Progenitor cell of endocrine pancreas (in vitro differentiated cells): ENCODE measurements around the gene ZNF175. TPM values are rescaled to one million over a fixed set of nuclear protein-coding genes. Genes with fewer than 3 reads are reported as not detected.

Experiments used
- DNase-seq: peaks from one replicate; pipeline ENCODE4 v3.0.0; 2021; ENCODE audit warnings: low spot score; ENCODE audit not compliant: unreplicated experiment
- H3K27ac Mint-ChIP-seq: 2 replicates; pipeline ENCODE4 v1.8.0; 2021; ENCODE audit warnings: mild to moderate bottlenecking, moderate library complexity, mixed read lengths
- H3K27me3 Mint-ChIP-seq: 2 replicates; pipeline ENCODE4 v1.8.0; 2021; ENCODE audit warnings: mixed read lengths
- H3K36me3 Mint-ChIP-seq: 2 replicates; pipeline ENCODE4 v1.8.0; 2022; ENCODE audit warnings: mixed read lengths; ENCODE audit not compliant: insufficient read depth
- H3K4me1 Mint-ChIP-seq: 2 replicates; pipeline ENCODE4 v1.8.0; 2021; ENCODE audit warnings: low read depth, mixed read lengths
- H3K4me3 Mint-ChIP-seq: 2 replicates; pipeline ENCODE4 v1.8.0; 2021; ENCODE audit warnings: low read depth, mild to moderate bottlenecking, moderate library complexity, mixed read lengths
- H3K9me3 Mint-ChIP-seq: 2 replicates; pipeline ENCODE4 v1.8.0; 2021; ENCODE audit warnings: low read depth, mixed read lengths
- CTCF ChIP-seq: fragments of 200-600 bp; sonication (generic); IDR thresholded peaks from one replicate; pipeline ENCODE4 v1.5.0; 2021; ENCODE audit warnings: antibody characterized with exemption, mild to moderate bottlenecking; ENCODE audit not compliant: unreplicated experiment
- total RNA-seq: library from RNA; stranded (reverse); gene quantifications from 2 replicates; pipeline ENCODE4 v1.2.1, GENCODE V29; 2021

ZNF175 gene
- total RNA-seq, 1 donor from 2014 or later: 14.9 TPM

- H3K4me1 Mint-ChIP-seq: peaks cover 2% of the 10 kb centered on the region
- no peaks in the 10 kb centered on the region for H3K36me3 Mint-ChIP-seq
- no peak overlapping the region for H3K27ac Mint-ChIP-seq
- H3K27me3 Mint-ChIP-seq: peaks cover 48% of the 10 kb centered on the region
- no peak for DNase-seq
- H3K9me3 Mint-ChIP-seq: no peaks in the 10 kb centered on the region
- TF ChIP-seq CTCF: no peak
- no peak overlapping the region for H3K4me3 Mint-ChIP-seq
These were observed 6.3 kb upstream of the ZNF175 start for GRCh38 chr19:51564791-51565190.

GRCh38 chr19:51565583-51565982 is 5.5 kb upstream of the ZNF175 start:
- Mint-ChIP-seq H3K9me3 (no peaks in the 10 kb centered on the region), H3K27ac (no peak overlapping the region), H3K36me3 (no peaks in the 10 kb centered on the region), H3K4me1 (peaks cover 3% of the 10 kb centered on the region), H3K4me3 (no peak overlapping the region), H3K27me3 (peaks cover 45% of the 10 kb centered on the region)
- no peak for DNase-seq
- no peak for TF ChIP-seq CTCF

GRCh38 chr19:51566489-51567100 is 4.5 kb upstream of the ZNF175 start:
- Mint-ChIP-seq H3K27me3 (peaks cover 37% of the 10 kb centered on the region), H3K27ac (no peak overlapping the region), H3K36me3 (no peaks in the 10 kb centered on the region), H3K4me1 (peaks cover 6% of the 10 kb centered on the region), H3K4me3 (no peak overlapping the region), H3K9me3 (no peaks in the 10 kb centered on the region)
- no peak for TF ChIP-seq CTCF
- no peak for DNase-seq

- no peak for DNase-seq
- no peak overlapping the region for H3K27ac Mint-ChIP-seq
- H3K36me3 Mint-ChIP-seq: no peaks in the 10 kb centered on the region
- peaks cover 15% of the 10 kb centered on the region for H3K4me1 Mint-ChIP-seq
- H3K27me3 Mint-ChIP-seq: peaks cover 33% of the 10 kb centered on the region
- no peak overlapping the region for H3K4me3 Mint-ChIP-seq
- TF ChIP-seq CTCF: no peak
- H3K9me3 Mint-ChIP-seq: no peaks in the 10 kb centered on the region
These were observed 3.5 kb upstream of the ZNF175 start for GRCh38 chr19:51567583-51567982.

GRCh38 chr19:51568456-51568855 is 2.6 kb upstream of the ZNF175 start:
- Mint-ChIP-seq H3K27me3 (peaks cover 27% of the 10 kb centered on the region), H3K9me3 (no peaks in the 10 kb centered on the region), H3K27ac (no peak overlapping the region), H3K4me3 (no peak overlapping the region), H3K4me1 (peaks cover 15% of the 10 kb centered on the region), H3K36me3 (no peaks in the 10 kb centered on the region)
- TF ChIP-seq CTCF: no peak
- DNase-seq: no peak
